ENCODE results near the gene PCGF3. TPM values are rescaled to one million over a fixed set of nuclear protein-coding genes. Genes with fewer than 3 reads are reported as not detected.

PCGF3 gene
- total RNA-seq, 1 experiment from 2014 or later: 83.9 TPM

DNA sequence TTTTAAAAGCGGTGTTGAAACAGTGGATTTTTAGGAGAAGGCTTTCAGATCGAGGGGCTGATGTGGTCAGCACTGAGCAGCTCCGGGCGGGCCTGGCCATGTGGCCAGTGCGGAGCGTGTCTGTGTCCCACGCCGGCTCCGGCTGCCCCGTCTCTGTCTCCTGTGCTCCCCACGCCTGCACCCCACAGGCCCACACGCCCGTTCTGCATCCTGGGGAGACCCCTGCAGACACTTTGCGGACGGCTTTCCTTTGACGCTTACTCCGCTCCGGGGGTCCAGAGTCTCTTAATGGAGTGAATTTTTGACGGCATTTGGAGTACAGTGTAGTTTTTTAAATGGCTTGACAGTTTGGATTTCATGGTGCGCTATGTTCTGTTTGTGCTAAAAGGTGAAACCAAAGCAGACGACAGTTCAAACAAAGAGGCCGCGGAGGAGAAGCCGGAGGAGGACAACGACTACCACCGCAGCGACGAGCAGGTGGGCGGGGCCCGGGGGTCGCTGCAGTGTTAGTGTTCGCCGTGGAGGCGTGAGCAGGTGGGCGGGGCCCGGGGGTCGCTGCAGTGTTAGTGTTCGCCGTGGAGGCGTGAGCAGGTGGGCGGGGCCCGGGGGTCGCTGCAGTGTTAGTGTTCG, 38.7 kb downstream of the PCGF3 start:
- H3K27me3 ChIP-seq (replicated peaks; ENCODE audit: insufficient read depth, low read depth, low read length, poor library complexity): no peaks in the 10 kb centered on the region
- H3K36me3 ChIP-seq (ENCODE audit: insufficient read depth, low read length, poor library complexity, severe bottlenecking): peaks cover 30% of the 10 kb centered on the region
- TF ChIP-seq, protein P1, sequence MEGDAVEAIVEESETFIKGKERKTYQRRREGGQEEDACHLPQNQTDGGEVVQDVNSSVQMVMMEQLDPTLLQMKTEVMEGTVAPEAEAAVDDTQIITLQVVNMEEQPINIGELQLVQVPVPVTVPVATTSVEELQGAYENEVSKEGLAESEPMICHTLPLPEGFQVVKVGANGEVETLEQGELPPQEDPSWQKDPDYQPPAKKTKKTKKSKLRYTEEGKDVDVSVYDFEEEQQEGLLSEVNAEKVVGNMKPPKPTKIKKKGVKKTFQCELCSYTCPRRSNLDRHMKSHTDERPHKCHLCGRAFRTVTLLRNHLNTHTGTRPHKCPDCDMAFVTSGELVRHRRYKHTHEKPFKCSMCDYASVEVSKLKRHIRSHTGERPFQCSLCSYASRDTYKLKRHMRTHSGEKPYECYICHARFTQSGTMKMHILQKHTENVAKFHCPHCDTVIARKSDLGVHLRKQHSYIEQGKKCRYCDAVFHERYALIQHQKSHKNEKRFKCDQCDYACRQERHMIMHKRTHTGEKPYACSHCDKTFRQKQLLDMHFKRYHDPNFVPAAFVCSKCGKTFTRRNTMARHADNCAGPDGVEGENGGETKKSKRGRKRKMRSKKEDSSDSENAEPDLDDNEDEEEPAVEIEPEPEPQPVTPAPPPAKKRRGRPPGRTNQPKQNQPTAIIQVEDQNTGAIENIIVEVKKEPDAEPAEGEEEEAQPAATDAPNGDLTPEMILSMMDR (conservative IDR thresholded peaks at IDR 0.05; ENCODE audit: low read depth, low read length): no peak
- no peak for TF ChIP-seq EZH2 (IDR thresholded peaks at IDR 0.05; ENCODE audit: borderline replicate concordance, low read depth, low read length, poor library complexity, severe bottlenecking)
- ChIA-PET POLR2A (ENCODE audit: low non-redundant PET) (no interaction called here), CTCF (no interaction called here)
- intact Hi-C loops (cut with micrococcal nuclease; ENCODE audit: unreplicated experiment): loop anchor here (10.0 kb wide), 1 partner anchor 240 kb away; the partner anchor contains the start of gene IDUA
- BruUV-seq (replicated peaks): no TSS peak
- no peaks in the 10 kb centered on the region for H3K9me3 ChIP-seq (ENCODE audit: low read depth, low read length, poor library complexity, severe bottlenecking)
- H3K4me1 ChIP-seq (ENCODE audit: insufficient read depth, low read length, poor library complexity, severe bottlenecking): peaks cover 9% of the 10 kb centered on the region
- DNase-seq (ENCODE audit: low spot score): peak; percentile 47
- H3K27ac ChIP-seq (ENCODE audit: low read depth, low read length, poor library complexity, severe bottlenecking): peak overlapping the region; percentile 29
- H3K4me3 ChIP-seq (ENCODE audit: low read depth, low read length, poor library complexity, severe bottlenecking): no peak overlapping the region

GRCh38 chr4:747546-748170, 42.0 kb downstream of the PCGF3 start:
- CTCF ChIA-PET: no interaction called here

DNA sequence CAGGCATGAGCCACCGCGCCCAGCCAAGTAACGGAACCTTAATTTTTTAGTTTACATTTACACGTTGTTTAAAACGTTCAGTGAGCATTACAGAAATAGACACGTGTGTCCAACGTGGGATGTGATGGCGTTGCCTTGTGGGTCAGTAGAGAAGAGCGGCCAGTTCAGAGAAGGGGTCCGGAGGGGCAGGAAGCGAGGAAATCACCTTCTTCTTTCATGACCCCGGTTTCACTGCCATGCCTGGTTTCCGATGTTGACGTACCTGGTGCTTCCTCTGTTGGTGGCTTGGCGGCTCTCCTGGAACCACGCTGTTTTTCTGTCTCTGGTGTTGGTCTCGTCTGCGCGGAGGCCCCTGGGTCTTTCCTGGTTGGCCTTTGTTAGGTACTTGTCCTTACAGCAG, 42.8 kb downstream of the PCGF3 start:
- Histone ChIP-seq H3K27me3 (replicated peaks; ENCODE audit: insufficient read depth, low read depth, low read length, poor library complexity) (no peaks in the 10 kb centered on the region), H3K36me3 (ENCODE audit: insufficient read depth, low read length, poor library complexity, severe bottlenecking) (peaks cover 23% of the 10 kb centered on the region), H3K27ac (ENCODE audit: low read depth, low read length, poor library complexity, severe bottlenecking) (peak overlapping the region; percentile 91), H3K4me3 (ENCODE audit: low read depth, low read length, poor library complexity, severe bottlenecking) (no peak overlapping the region), H3K9me3 (ENCODE audit: low read depth, low read length, poor library complexity, severe bottlenecking) (no peaks in the 10 kb centered on the region), H3K4me1 (ENCODE audit: insufficient read depth, low read length, poor library complexity, severe bottlenecking) (peaks cover 39% of the 10 kb centered on the region)
- CTCF ChIA-PET: no interaction called here
- intact Hi-C loops (cut with micrococcal nuclease; ENCODE audit: unreplicated experiment): loop anchor here (10.0 kb wide), 1 partner anchor 236 kb away; the partner anchor contains the start of gene IDUA
- POLR2A ChIA-PET (ENCODE audit: low non-redundant PET): no interaction called here
- no peak for DNase-seq (ENCODE audit: low spot score)
- BruUV-seq (replicated peaks): no TSS peak
- TF ChIP-seq, protein P1 (conservative IDR thresholded peaks at IDR 0.05; ENCODE audit: low read depth, low read length): no peak
- no peak for TF ChIP-seq EZH2 (IDR thresholded peaks at IDR 0.05; ENCODE audit: borderline replicate concordance, low read depth, low read length, poor library complexity, severe bottlenecking)

More at GRCh38 chr4:747546-748170, 42.0 kb downstream of the PCGF3 start:
- H3K4me3 ChIP-seq (ENCODE audit: low read depth, low read length, poor library complexity, severe bottlenecking): no peak overlapping the region
- H3K36me3 ChIP-seq (ENCODE audit: insufficient read depth, low read length, poor library complexity, severe bottlenecking): peaks cover 19% of the 10 kb centered on the region
- H3K27ac ChIP-seq (ENCODE audit: low read depth, low read length, poor library complexity, severe bottlenecking): no peak overlapping the region
- H3K27me3 ChIP-seq (replicated peaks; ENCODE audit: insufficient read depth, low read depth, low read length, poor library complexity): no peaks in the 10 kb centered on the region
- POLR2A ChIA-PET (ENCODE audit: low non-redundant PET): no interaction called here
- intact Hi-C loops (cut with micrococcal nuclease; ENCODE audit: unreplicated experiment): loop anchor here (10.0 kb wide), 1 partner anchor 237 kb away; the partner anchor contains the start of gene IDUA
- no peak for DNase-seq (ENCODE audit: low spot score)
- H3K4me1 ChIP-seq (ENCODE audit: insufficient read depth, low read length, poor library complexity, severe bottlenecking): peaks cover 40% of the 10 kb centered on the region
- no peaks in the 10 kb centered on the region for H3K9me3 ChIP-seq (ENCODE audit: low read depth, low read length, poor library complexity, severe bottlenecking)
- BruUV-seq (replicated peaks): no TSS peak
- TF ChIP-seq, protein P1 (conservative IDR thresholded peaks at IDR 0.05; ENCODE audit: low read depth, low read length): no peak
- no peak for TF ChIP-seq EZH2 (IDR thresholded peaks at IDR 0.05; ENCODE audit: borderline replicate concordance, low read depth, low read length, poor library complexity, severe bottlenecking)

Data from A673 (cell line).